ENCODE measurements around the gene MEAK7.

GRCh38 chr16:84519855-84520254, 15.4 kb upstream of the MEAK7 start:
- TF ChIP-seq CTCF (IDR thresholded peaks at IDR 0.05) (no peak), POLR2A (IDR thresholded peaks at IDR 0.05) (no peak)

Data from testis (tissue), 2 donors.